H9 (cell line): ENCODE measurements around the gene VAV2. TPM values are rescaled to one million over a fixed set of nuclear protein-coding genes. Genes with fewer than 3 reads are reported as not detected.

Experiments used
- DNase-seq: peaks from one replicate; pipeline ENCODE4 v3.0.0-alpha.2; 2017
- H2AFZ ChIP-seq: one replicate; pipeline ENCODE4 v1.6.1; 2013; ENCODE audit warnings: mild to moderate bottlenecking, low read length, control low read depth, moderate library complexity
- H2AK5ac ChIP-seq: 2 replicates; pipeline ENCODE4 v1.6.1; 2013; ENCODE audit warnings: low read length, control low read depth, mixed read lengths; ENCODE audit not compliant: insufficient read length
- H2BK120ac ChIP-seq: one replicate; pipeline ENCODE4 v1.6.1; 2013; ENCODE audit warnings: low read depth, mild to moderate bottlenecking, low read length, control low read depth, inconsistent platforms; ENCODE audit not compliant: poor library complexity, severe bottlenecking
- H2BK12ac ChIP-seq: 2 replicates; pipeline ENCODE4 v1.6.1; 2013; ENCODE audit warnings: low read length, control low read depth, mixed read lengths, low read depth; ENCODE audit not compliant: insufficient read length
- H2BK15ac ChIP-seq: 2 replicates; pipeline ENCODE4 v1.6.1; 2013; ENCODE audit warnings: low read depth, low read length, control low read depth
- H2BK20ac ChIP-seq: one replicate; pipeline ENCODE4 v1.6.1; 2013; ENCODE audit warnings: low read depth, mild to moderate bottlenecking, low read length, control low read depth, inconsistent platforms; ENCODE audit not compliant: poor library complexity, severe bottlenecking
- H2BK5ac ChIP-seq: 2 replicates; pipeline ENCODE4 v1.6.1; 2013; ENCODE audit warnings: low read length, control low read depth, mixed read lengths; ENCODE audit not compliant: insufficient read length
- H3K14ac ChIP-seq: 2 replicates; pipeline ENCODE4 v1.6.1; 2013; ENCODE audit warnings: low read length, control low read depth; ENCODE audit not compliant: insufficient read depth
- H3K18ac ChIP-seq: 2 replicates; pipeline ENCODE4 v1.6.1; 2013; ENCODE audit warnings: low read depth, mild to moderate bottlenecking, mixed read lengths, low read length, control low read depth; ENCODE audit not compliant: insufficient read length
- H3K23ac ChIP-seq: 2 replicates; pipeline ENCODE4 v1.6.1; 2013; ENCODE audit warnings: low read length, control low read depth, mixed read lengths, low read depth; ENCODE audit not compliant: insufficient read length
- H3K23me2 ChIP-seq: 2 replicates; pipeline ENCODE4 v1.6.1; 2013; ENCODE audit warnings: low read depth, mild to moderate bottlenecking, mixed read lengths, low read length, control low read depth; ENCODE audit not compliant: insufficient read length, poor library complexity, severe bottlenecking
- H3K27ac ChIP-seq: 2 replicates; pipeline ENCODE4 v1.5.1; 2013; ENCODE audit warnings: low read length, control low read depth, mixed read lengths, low read depth; ENCODE audit not compliant: insufficient read length
- H3K27me3 ChIP-seq: 2 replicates; pipeline ENCODE4 v1.6.1; 2013; ENCODE audit warnings: low read length, control low read depth, inconsistent platforms; ENCODE audit not compliant: insufficient read depth
- H3K4ac ChIP-seq: 2 replicates; pipeline ENCODE4 v1.6.1; 2013; ENCODE audit warnings: low read depth, mild to moderate bottlenecking, control low read depth, inconsistent platforms, low read length, moderate library complexity
- H3K4me1 ChIP-seq: 2 replicates; pipeline ENCODE4 v1.6.1; 2013; ENCODE audit warnings: low read length, control low read depth, inconsistent platforms; ENCODE audit not compliant: insufficient read depth
- H3K4me2 ChIP-seq: 2 replicates; pipeline ENCODE4 v1.6.1; 2013; ENCODE audit warnings: low read length, control low read depth, mixed read lengths; ENCODE audit not compliant: insufficient read length, insufficient read depth
- H3K56ac ChIP-seq: 2 replicates; pipeline ENCODE4 v1.6.1; 2013; ENCODE audit warnings: low read depth, mild to moderate bottlenecking, mixed read lengths, low read length, control low read depth; ENCODE audit not compliant: insufficient read length
- H3K79me1 ChIP-seq: 2 replicates; pipeline ENCODE4 v1.6.1; 2013; ENCODE audit warnings: low read depth, mild to moderate bottlenecking, moderate library complexity, low read length, control low read depth, inconsistent platforms; ENCODE audit not compliant: insufficient read depth, poor library complexity, severe bottlenecking
- H3K79me2 ChIP-seq: 2 replicates; pipeline ENCODE4 v1.6.1; 2013; ENCODE audit warnings: low read length, control low read depth, inconsistent platforms; ENCODE audit not compliant: insufficient read depth
- H3K9ac ChIP-seq: 2 replicates; pipeline ENCODE4 v1.6.1; 2013; ENCODE audit warnings: low read length, control low read depth, mixed read lengths; ENCODE audit not compliant: insufficient read length; ENCODE audit errors: extremely low read depth
- H3K9me3 ChIP-seq: one replicate; pipeline ENCODE4 v1.6.1; 2013; ENCODE audit warnings: low read depth, low read length, inconsistent platforms; ENCODE audit not compliant: control insufficient read depth
- H3T11ph ChIP-seq: one replicate; pipeline ENCODE4 v1.6.1; 2013; ENCODE audit warnings: mild to moderate bottlenecking, low read length, control low read depth, inconsistent platforms
- H4K20me1 ChIP-seq: one replicate; pipeline ENCODE4 v1.6.1; 2013; ENCODE audit not compliant: control insufficient read depth, insufficient read length, insufficient read depth
- H4K5ac ChIP-seq: 2 replicates; pipeline ENCODE4 v1.6.1; 2013; ENCODE audit warnings: low read depth, mild to moderate bottlenecking, mixed read lengths, low read length, control low read depth; ENCODE audit not compliant: insufficient read length
- H4K8ac ChIP-seq: replicated peaks from 2 replicates; pipeline ENCODE4 v1.6.1; 2013; ENCODE audit warnings: low read length, control low read depth, mixed read lengths, low read depth; ENCODE audit not compliant: insufficient read length
- H4K91ac ChIP-seq: 2 replicates; pipeline ENCODE4 v1.6.1; 2013; ENCODE audit warnings: low read depth, mild to moderate bottlenecking, moderate library complexity, mixed read lengths, low read length, control low read depth; ENCODE audit not compliant: insufficient read length
- H3K27ac Mint-ChIP-seq, 3 experiments: 2 replicates in 2 of 3; 3 replicates in 1 of 3; pipeline ENCODE4 v1.8.0; 2020 to 2021; ENCODE audit warnings: mixed read lengths in 3 of 3, mild to moderate bottlenecking in 1 of 3, moderate library complexity in 1 of 3
- H3K27me3 Mint-ChIP-seq: 2 replicates; pipeline ENCODE4 v1.8.0; 2021; ENCODE audit warnings: low read depth, mild to moderate bottlenecking, moderate library complexity, mixed read lengths
- H3K36me3 Mint-ChIP-seq, 3 experiments: 2 replicates in 2 of 3; 3 replicates in 1 of 3; pipeline ENCODE4 v1.8.0; 2020 to 2021; ENCODE audit warnings: low read depth in 3 of 3, mixed read lengths in 3 of 3; ENCODE audit not compliant: insufficient read depth in 1 of 3
- H3K4me1 Mint-ChIP-seq, 2 experiments: 2 replicates each; pipeline ENCODE4 v1.8.0; 2020; ENCODE audit warnings: mixed read lengths in 2 of 2
- H3K4me3 Mint-ChIP-seq, 2 experiments: 2 replicates in 1 of 2; 3 replicates in 1 of 2; pipeline ENCODE4 v1.8.0; 2020 to 2021; ENCODE audit warnings: mild to moderate bottlenecking in 2 of 2, mixed read lengths in 2 of 2, moderate library complexity in 1 of 2
- H3K9me3 Mint-ChIP-seq, 2 experiments: 2 replicates in 1 of 2; 3 replicates in 1 of 2; pipeline ENCODE4 v1.8.0; 2020; ENCODE audit warnings: mild to moderate bottlenecking in 2 of 2, mixed read lengths in 2 of 2, moderate library complexity in 1 of 2
- WGBS: extraction: QIAGEN DNeasy Blood & Tissue Kit; methylation state at CpG from one replicate; pipeline ENCODE4 v1.1.7; 2013; ENCODE audit warnings: missing lambda C conversion rate, low lambda C conversion rate, mixed read lengths; ENCODE audit not compliant: insufficient read length; ENCODE audit errors: extremely low coverage; 5-methylcytosine and 5-hydroxymethylcytosine counted together
- total RNA-seq: library from RNA; stranded (reverse); gene quantifications from 2 replicates; pipeline ENCODE4 v1.2.1, GENCODE V29; 2021
- TF ChIP-seq, protein P1 (sequence below): fragments of 200-600 bp; sonication (generic); conservative IDR thresholded peaks from 3 replicates; pipeline ENCODE4 v1.8.0; 2021; ENCODE audit warnings: antibody characterized with exemption, mild to moderate bottlenecking

The VAV2 gene
- total RNA-seq, 1 experiment from 2014 or later, result 58.7 TPM

DNA sequence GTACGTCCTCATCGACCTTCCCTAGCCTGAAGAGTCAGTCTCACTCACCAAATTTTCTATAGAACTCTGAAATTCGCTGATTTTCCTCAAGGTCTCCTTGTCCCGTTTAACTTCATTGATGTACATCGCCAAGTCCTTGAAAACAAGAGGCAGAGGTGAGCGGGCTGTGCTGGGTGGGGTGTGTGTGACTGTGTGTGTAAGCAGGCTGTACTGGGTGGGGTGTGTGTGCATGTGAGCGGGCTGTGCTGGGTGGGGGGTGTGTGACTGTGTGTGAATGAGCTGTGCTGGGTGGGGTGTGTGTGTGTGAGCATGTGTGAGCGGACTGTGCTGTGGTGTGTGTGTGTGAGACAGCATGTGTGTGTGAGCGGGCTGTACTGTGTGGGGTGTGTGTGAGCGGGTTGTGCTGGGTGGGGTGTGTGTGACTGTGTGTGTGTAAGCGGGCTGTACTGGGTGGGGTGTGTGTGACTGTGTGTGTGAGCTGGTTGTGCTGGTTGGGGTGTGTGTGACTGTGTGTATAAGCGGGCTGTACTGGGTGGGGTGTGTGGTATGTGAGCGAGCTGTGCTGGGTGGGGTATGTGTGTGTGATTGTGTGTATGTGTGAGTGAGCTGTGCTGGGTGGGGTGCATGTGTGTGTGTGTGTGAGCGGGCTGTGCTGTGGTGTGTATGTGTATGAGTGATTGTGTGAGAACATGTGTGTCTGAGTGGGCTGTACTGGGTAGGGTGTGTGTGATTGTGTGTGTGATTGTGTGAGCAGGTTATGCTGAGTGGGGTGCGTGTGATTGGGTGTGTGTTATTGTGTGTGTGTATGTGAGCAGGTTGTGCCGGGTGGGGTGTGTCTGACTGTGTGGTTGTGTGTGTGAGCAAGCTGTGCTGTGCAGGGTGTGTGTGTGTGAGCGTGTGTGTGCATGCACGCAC, 200.1 kb downstream of the VAV2 start:
- H3K4me1 Mint-ChIP-seq, result peaks cover 5 to 29% of the 10 kb centered on the region in 2 experiments; a peak in 3 of 4 replicates
- H3K18ac ChIP-seq, result no peak overlapping the region
- peaks cover 14 to 60% (median 23%) of the 10 kb centered on the region in 3 experiments; a peak in 6 of 7 replicates for H3K36me3 Mint-ChIP-seq
- no peaks in the 10 kb centered on the region for H3K9me3 Mint-ChIP-seq
- no peak overlapping the region for H3K9ac ChIP-seq
- H4K20me1 ChIP-seq, result no peaks in the 10 kb centered on the region
- no peaks in the 10 kb centered on the region for H3K27me3 ChIP-seq
- no peak overlapping the region for H2BK5ac ChIP-seq
- DNase-seq, result no peak
- no CpG with 5 or more reads among the region's 18 CpGs for WGBS
- H3K56ac ChIP-seq, result no peak overlapping the region
- TF ChIP-seq, protein P1, sequence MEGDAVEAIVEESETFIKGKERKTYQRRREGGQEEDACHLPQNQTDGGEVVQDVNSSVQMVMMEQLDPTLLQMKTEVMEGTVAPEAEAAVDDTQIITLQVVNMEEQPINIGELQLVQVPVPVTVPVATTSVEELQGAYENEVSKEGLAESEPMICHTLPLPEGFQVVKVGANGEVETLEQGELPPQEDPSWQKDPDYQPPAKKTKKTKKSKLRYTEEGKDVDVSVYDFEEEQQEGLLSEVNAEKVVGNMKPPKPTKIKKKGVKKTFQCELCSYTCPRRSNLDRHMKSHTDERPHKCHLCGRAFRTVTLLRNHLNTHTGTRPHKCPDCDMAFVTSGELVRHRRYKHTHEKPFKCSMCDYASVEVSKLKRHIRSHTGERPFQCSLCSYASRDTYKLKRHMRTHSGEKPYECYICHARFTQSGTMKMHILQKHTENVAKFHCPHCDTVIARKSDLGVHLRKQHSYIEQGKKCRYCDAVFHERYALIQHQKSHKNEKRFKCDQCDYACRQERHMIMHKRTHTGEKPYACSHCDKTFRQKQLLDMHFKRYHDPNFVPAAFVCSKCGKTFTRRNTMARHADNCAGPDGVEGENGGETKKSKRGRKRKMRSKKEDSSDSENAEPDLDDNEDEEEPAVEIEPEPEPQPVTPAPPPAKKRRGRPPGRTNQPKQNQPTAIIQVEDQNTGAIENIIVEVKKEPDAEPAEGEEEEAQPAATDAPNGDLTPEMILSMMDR, result no peak
- H3K14ac ChIP-seq, result no peak overlapping the region
- H2BK15ac ChIP-seq, result no peak overlapping the region
- no peak overlapping the region for H4K5ac ChIP-seq
- no peak overlapping the region for H3K23ac ChIP-seq
- H3K27ac Mint-ChIP-seq, result peak overlapping the region in 1 of 3 experiments; percentile 64; a peak in 1 of 7 replicates
- no peak overlapping the region for H2AFZ ChIP-seq
- no peak overlapping the region; a peak in 2 of 5 replicates for H3K4me3 Mint-ChIP-seq
- no peak overlapping the region for H2BK20ac ChIP-seq
- no peak overlapping the region for H2BK12ac ChIP-seq
- H3K27ac ChIP-seq, result no peak overlapping the region
- H3K79me1 ChIP-seq, result no peaks in the 10 kb centered on the region
- H3K4me2 ChIP-seq, result no peak overlapping the region
- no peaks in the 10 kb centered on the region for H3K4me1 ChIP-seq
- no peak overlapping the region for H4K8ac ChIP-seq
- H3K23me2 ChIP-seq, result no peaks in the 10 kb centered on the region
- H3K27me3 Mint-ChIP-seq, result no peaks in the 10 kb centered on the region; the same call in 1 of the 2 replicates
- H2AK5ac ChIP-seq, result no peak overlapping the region
- H3K9me3 ChIP-seq, result no peaks in the 10 kb centered on the region
- no peak overlapping the region for H3K4ac ChIP-seq
- H4K91ac ChIP-seq, result no peak overlapping the region
- no peak overlapping the region for H2BK120ac ChIP-seq
- no peaks in the 10 kb centered on the region for H3K79me2 ChIP-seq
- no peak overlapping the region for H3T11ph ChIP-seq
